ENCODE data around the gene SLCO3A1.
A peak's percentile ranks its signal among the peaks of the same experiment; 100 is the strongest.
"Not testable (repeated sequence)": the region's sequence is repeated elsewhere in the genome, so short reads cannot be mapped to it uniquely, and the experiment has no call there.

The SLCO3A1 gene

DNA sequence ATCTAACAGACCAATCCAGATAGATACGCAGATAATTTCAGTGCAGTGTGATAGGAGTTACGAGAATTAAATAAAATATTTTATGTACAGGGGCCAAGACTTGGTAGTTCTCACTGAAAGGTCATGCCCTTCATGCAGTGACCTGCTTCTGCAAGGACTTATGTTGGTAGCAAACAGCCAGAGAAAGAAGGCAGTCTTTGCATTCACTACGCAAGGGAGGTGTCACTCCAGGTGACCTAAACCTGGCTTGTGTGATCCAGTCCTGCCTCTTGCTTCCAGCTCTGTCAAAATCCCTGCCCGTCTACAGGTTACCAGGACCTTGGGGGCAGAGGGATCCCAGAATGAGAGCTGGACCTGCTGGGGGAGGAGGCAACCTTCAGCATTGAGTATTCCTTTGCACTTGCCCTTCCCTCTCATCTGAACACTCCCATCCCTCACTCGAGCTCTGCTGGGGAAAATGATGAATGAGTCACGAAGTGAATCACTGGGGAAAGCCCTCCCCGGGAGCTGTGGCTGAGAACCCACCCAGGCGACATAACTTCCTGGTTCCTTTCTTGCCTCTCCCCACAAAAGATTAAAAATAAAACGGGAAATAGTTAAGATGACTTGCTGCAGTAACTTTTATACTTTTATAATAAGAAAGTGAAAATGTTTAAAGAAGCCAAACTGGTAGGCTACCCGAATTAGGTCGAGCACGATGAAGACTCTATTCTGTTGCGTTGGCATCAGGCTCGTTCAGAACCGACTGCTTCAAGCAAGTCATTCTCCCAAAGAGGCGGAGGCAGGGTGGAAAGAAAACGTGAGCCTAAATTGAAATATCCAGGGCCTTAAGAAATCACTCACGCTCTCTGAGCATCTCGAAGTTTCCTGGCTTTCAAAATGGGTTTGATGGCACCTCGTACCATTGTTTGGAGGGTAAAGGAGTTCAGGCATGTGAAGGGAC is 216.1 kb downstream of the SLCO3A1 start:
- DNase-seq (ENCODE audit: low read depth, low spot score), result no peak

- not testable (repeated sequence) for DNase-seq (ENCODE audit: low read depth, low spot score)
Observed at GRCh38 chr15:92070251-92070650, 216.7 kb downstream of the SLCO3A1 start.

- no peak for DNase-seq (ENCODE audit: low read depth, low spot score)
Observed at GRCh38 chr15:92071045-92071634, 217.6 kb downstream of the SLCO3A1 start.

DNA sequence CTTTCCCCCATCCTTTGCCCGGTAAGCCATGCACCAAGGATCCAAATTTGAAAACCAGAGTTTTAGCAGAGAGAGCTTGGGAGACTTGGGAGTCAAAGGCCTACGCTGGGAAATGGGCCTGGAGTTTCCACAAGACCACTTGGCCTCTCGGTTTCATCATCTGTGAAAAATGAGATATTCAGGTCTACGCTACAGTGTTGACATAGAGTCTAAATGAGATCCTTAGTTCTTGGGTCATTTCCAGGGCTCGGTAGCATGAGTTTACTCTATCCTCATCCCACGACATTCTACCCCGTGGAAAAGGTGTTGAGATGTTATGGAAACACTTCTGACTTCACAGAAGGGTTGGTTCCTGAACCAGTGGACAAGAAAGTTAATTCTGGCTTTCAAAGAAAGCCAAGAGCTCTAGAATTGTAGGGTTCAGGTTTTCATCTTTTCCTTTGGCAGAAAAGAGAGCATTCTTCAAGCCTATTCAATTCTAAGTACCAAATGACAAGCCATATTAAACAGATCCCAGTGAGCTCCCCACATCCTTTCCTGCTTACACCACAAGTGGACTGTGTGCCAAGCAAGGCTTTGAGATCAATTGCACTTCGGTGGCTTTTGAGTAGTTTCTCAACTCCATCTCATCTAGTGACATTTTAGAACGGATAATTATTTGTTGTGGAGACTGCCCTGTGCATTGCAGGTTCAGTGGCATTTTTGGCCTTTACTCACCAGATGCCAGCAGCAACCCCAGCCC is 219.7 kb downstream of the SLCO3A1 start:
- DNase-seq (ENCODE audit: low read depth, low spot score), result no peak

DNA sequence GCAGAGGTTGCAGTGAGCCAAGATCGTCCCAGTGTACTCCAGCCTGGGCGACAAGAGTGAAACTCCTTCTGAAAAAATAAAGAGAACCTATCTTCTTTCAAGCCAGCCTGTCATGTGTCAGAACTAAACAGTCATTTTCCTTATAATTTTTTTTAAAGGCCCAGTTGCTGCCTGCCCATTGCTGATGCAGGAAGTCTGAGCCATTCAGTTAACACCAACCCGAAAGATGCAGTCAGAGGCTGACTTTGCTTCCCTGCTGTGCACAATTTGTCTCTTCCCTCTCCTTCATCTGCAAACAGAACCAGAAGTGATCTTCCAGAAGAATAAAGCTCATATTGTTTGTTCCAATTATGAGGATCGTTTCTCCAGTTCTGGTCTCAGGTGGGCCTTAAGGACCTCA is 220.6 kb downstream of the SLCO3A1 start:
- no peak for DNase-seq (ENCODE audit: low read depth, low spot score)

- no peak for DNase-seq (ENCODE audit: low read depth, low spot score)
Observed at GRCh38 chr15:92074646-92075045, 221.1 kb downstream of the SLCO3A1 start.

DNA sequence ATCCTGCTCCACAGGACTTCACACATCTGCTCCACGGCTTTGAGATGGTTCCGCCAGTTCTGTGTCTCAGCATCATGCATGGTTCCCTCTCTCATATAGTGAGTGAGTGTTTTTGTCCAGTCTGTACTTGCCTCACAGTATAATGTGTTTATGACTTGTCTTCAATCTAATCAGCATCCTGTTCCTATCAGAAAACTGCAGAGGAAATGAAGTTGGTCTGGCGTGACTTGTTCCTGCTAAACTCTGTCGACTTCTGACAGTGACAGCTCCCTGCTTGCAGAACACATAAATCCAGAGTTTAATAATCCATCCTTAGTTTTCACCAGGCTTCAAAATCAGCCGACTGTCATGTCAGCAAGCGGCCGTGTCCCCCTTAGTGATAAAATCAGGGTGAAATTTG is 222.3 kb downstream of the SLCO3A1 start:
- DNase-seq (ENCODE audit: low read depth, low spot score), result no peak

GRCh38 chr15:92076541-92076940 is 223.0 kb downstream of the SLCO3A1 start:
- no peak for DNase-seq (ENCODE audit: low read depth, low spot score)

- DNase-seq (ENCODE audit: low read depth, low spot score), result no peak
Observed at GRCh38 chr15:92077353-92078085, 224.0 kb downstream of the SLCO3A1 start.

- DNase-seq (ENCODE audit: low read depth, low spot score), result no peak
Observed at GRCh38 chr15:92078270-92078669, 224.8 kb downstream of the SLCO3A1 start.

DNA sequence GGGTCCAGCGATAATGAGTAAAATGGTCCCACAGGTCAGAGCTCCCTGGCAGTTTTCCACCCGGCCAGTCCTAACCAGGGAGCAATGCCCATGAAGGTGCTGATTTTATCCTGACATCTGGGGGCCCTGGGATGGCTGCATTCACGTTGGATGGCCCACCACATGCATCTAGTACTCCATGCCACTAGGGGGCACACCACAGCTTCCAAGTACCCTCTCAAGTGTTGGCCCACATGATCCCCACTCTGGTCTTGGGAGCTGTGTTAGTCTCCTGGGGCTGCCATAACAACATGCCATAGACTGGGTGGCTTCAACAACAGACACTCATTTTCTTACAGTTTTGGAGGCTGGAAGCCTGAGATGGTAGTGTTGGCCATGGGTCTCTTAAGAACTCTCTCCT is 225.5 kb downstream of the SLCO3A1 start:
- DNase-seq (ENCODE audit: low read depth, low spot score), result no peak

DNA sequence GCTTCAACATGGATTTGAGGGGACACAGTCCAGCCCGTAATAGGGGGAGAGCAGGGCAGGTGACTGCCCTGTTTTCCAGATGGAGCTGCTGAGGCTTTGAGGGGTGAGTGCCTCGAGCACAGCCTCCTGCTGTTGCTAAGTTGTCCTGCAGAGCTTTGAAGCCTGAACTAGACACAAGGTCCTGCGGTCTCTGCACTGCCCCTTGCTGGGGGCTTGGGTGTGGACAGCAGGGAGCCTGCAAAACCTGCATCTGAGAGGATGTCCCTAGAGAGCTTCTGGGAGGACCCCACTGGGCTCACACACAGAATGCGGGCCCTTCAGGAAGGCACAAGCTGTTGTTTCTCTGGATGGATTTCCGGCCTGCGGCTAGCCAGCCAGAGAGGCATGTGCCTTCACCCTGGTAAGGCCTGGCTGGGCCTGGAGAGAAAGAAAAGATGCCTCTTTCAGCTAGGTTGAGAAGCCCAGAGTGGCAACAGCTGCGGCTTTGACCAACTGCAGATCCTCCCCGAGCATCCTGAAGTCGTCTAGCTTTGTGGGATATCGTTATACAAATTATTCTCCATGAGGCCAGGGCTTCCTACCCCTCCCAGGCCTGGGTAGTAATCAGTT is 226.2 kb downstream of the SLCO3A1 start:
- no peak for DNase-seq (ENCODE audit: low read depth, low spot score)

DNA sequence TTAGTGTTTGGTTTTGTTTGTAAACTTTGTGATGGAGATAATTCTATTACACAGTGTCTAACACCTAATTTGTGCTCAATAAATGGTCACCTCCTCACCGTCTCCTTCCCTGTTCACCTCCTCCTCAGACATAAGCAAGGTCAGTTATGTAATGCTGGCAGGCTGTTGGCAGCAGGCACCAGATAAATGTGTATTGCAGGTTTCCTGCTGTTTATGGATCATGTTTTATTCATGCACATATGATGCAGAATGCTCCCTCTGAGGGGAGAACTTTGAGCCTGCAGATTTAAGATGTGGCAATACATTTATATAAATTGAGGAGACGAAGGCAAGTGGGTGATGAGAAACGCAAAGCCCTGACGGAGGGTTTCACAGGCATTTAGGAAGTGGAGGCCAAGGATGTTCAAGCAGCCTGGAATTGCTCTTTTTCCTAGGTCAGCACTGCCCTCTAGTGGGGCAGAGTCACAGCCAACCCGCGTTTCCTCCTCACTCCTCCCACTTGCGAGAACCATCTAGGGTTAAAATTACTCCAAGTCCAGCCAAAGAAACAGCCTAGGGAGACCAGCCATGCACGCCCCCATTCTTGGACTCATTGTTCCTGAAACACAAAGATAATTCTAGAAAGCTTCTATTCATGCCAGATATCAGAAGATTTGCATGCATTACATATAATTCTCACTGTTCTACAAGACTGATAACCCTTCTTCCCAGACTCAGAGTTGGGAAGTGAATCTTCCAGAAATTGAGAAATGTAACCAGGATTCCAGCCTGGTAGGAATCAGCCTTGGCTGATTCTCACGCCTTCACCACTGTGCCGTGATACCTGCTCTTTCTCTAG is 228.7 kb downstream of the SLCO3A1 start:
- peak; percentile 26 for DNase-seq (ENCODE audit: low read depth, low spot score)

GRCh38 chr15:92083190-92083589 is 229.7 kb downstream of the SLCO3A1 start:
- no peak for DNase-seq (ENCODE audit: low read depth, low spot score)

- DNase-seq (ENCODE audit: low read depth, low spot score), result no peak
Observed at GRCh38 chr15:92087211-92087610, 233.7 kb downstream of the SLCO3A1 start.

GRCh38 chr15:92091155-92091734 is 237.7 kb downstream of the SLCO3A1 start:
- no peak for DNase-seq (ENCODE audit: low read depth, low spot score)

DNA sequence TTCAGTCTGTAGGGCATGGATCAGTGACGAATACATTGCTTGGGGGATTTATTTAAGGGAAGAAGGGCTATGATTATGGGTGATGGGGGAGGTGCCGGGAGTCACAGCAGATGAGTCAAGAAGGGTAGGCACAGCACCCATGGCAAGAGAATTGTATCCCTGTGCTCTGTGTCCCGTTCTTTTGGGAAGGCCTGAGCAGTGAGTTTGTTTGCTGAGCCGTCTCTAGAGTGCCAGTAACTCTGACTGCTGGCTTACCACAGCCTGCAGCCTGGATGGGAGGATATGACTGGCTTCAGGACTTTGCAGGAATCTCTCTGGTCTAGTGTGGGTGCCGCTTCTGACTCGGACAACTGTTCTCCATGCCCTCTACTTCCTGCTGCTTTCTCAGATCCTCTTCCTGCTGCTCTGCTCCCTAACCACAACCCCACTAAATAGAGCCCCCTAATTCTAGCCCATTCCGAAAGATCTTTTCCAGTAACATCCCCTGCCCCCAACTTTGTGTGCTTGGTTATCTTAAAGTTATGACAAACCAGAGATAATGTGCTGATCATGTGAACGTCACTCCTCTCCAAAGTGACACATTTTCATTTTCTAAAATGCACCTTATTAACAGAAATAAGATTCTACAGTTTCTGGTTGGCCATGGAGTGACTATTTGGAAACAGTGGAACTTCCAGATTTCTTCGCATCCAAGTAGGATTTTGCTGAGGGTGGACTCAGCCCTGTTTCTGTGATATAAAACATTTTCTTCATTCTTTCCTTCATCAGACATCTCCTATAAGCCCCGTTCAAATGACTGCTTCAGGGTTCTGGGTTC is 239.0 kb downstream of the SLCO3A1 start:
- DNase-seq (ENCODE audit: low read depth, low spot score), result no peak

GRCh38 chr15:92095693-92096092 is 242.2 kb downstream of the SLCO3A1 start:
- no peak for DNase-seq (ENCODE audit: low read depth, low spot score)
